ENCODE results near the gene PPP1R36.
"Not testable (repeated sequence)": the region's sequence is repeated elsewhere in the genome, so short reads cannot be mapped to it uniquely, and the experiment has no call there.

Gene PPP1R36

GRCh38 chr14:64569646-64570045 lies 19.9 kb downstream of the PPP1R36 start:
- DNase-seq, result not testable (repeated sequence)

- no peak for DNase-seq
Measured at GRCh38 chr14:64572386-64573104, 22.8 kb downstream of the PPP1R36 start.

- no peak for DNase-seq
Measured at GRCh38 chr14:64573109-64573508, 23.3 kb downstream of the PPP1R36 start.

GRCh38 chr14:64574371-64575107 lies 24.8 kb downstream of the PPP1R36 start:
- no peak for DNase-seq

- DNase-seq, result no peak
Measured at GRCh38 chr14:64577211-64577610, 27.4 kb downstream of the PPP1R36 start.

- no peak for DNase-seq
Measured at GRCh38 chr14:64580467-64580866, 30.7 kb downstream of the PPP1R36 start.

GRCh38 chr14:64581363-64581762 lies 31.6 kb downstream of the PPP1R36 start:
- no peak for DNase-seq

GRCh38 chr14:64581817-64582216 lies 32.1 kb downstream of the PPP1R36 start:
- DNase-seq, result no peak

- no peak for DNase-seq
Measured at GRCh38 chr14:64584190-64584589, 34.4 kb downstream of the PPP1R36 start.

GRCh38 chr14:64591809-64592208 lies 42.0 kb downstream of the PPP1R36 start:
- no peak for DNase-seq

GRCh38 chr14:64594438-64594837 lies 44.7 kb downstream of the PPP1R36 start:
- no peak for DNase-seq

GRCh38 chr14:64598404-64598803 lies 48.6 kb downstream of the PPP1R36 start:
- DNase-seq, result no peak

GRCh38 chr14:64601571-64601970 lies 51.8 kb downstream of the PPP1R36 start:
- DNase-seq, result no peak

GRCh38 chr14:64602826-64603225 lies 53.1 kb downstream of the PPP1R36 start:
- DNase-seq, result no peak

- no peak for DNase-seq
Measured at GRCh38 chr14:64604001-64604400, 54.2 kb downstream of the PPP1R36 start.

GRCh38 chr14:64604881-64605280 lies 55.1 kb downstream of the PPP1R36 start:
- DNase-seq, result no peak

GRCh38 chr14:64605926-64606685 lies 56.3 kb downstream of the PPP1R36 start:
- DNase-seq, result no peak

- DNase-seq, result no peak
Measured at GRCh38 chr14:64610049-64610746, 60.4 kb downstream of the PPP1R36 start.

GRCh38 chr14:64611358-64612020 lies 61.7 kb downstream of the PPP1R36 start:
- no peak for DNase-seq

GRCh38 chr14:64612021-64612380 lies 62.2 kb downstream of the PPP1R36 start:
- no peak for DNase-seq

- no peak for DNase-seq
Measured at GRCh38 chr14:64612971-64613666, 63.4 kb downstream of the PPP1R36 start.

GRCh38 chr14:64614166-64614565 lies 64.4 kb downstream of the PPP1R36 start:
- no peak for DNase-seq
